K562 (cell line): ENCODE measurements around the gene TFF2. TPM values are rescaled to one million over a fixed set of nuclear protein-coding genes. Genes with fewer than 3 reads are reported as not detected.

Source experiments
- ATAC-seq: fragments of 200-7000 bp; cut with Tn5 transposase; 3 replicates; pipeline ENCODE4 v1.9.1; 2020; ENCODE audit warnings: moderate library complexity
- BruUV-seq: library from RNA; stranded (reverse); fragments of 400-500 nt; replicated peaks from 2 replicates; lab custom pipeline; 2021; lab: Mats Ljungman, UMichigan
- CTCF ChIA-PET: fragments of 300-600 bp; formaldehyde crosslinking; extraction: SDS; loops from one replicate; lab custom pipeline; 2021; ENCODE audit warnings: low intra/inter-chr PET ratio; lab: Yijun Ruan, JAX
- POLR2A ChIA-PET: fragments of 300-600, 350-650 bp; sonication (Branson Sonifier 250); formaldehyde crosslinking; extraction: SDS; loops from one replicate; lab custom pipeline; 2021; ENCODE audit warnings: antibody characterized with exemption, inconsistent platforms; lab: Yijun Ruan, JAX
- DNase-seq, 4 experiments: peaks; one replicate each; pipeline versions ENCODE4 v3.0.0 to v3.0.0-alpha.2; 2011 to 2018; ENCODE audit warnings: low spot score in 3 of 4, mixed read lengths in 3 of 4; ENCODE audit errors: extremely low read depth in 1 of 4
- FAIRE-seq: peaks from 2 replicates; lab custom pipeline; 2011; peaks lifted over from hg19 to GRCh38; lab: Jason Lieb, UNC
- H2AFZ ChIP-seq: 2 replicates; pipeline ENCODE4 v1.6.0; 2011; ENCODE audit warnings: low read depth, low read length, control low read depth, inconsistent platforms
- H3K27ac ChIP-seq: fragments of 200-600 bp; 3 replicates; pipeline ENCODE4 v1.8.0; 2011; ENCODE audit warnings: low read depth, mild to moderate bottlenecking, control low read depth, inconsistent platforms, low read length, moderate library complexity, mixed read lengths; ENCODE audit errors: extremely low read depth
- H3K27me3 ChIP-seq, 2 experiments: fragments of 300-600 bp in 1 of 2; 2 replicates in 1 of 2; 3 replicates in 1 of 2; pipeline versions ENCODE4 v1.6.0 to v1.8.0; 2011; ENCODE audit warnings: inconsistent platforms in 2 of 2, low read length in 2 of 2, mild to moderate bottlenecking in 1 of 2, mixed read lengths in 1 of 2, moderate library complexity in 1 of 2; ENCODE audit not compliant: control insufficient read depth in 2 of 2, insufficient read depth in 2 of 2
- H3K36me3 ChIP-seq: fragments of 300-600 bp; 3 replicates; pipeline ENCODE4 v1.8.0; 2011; ENCODE audit warnings: mild to moderate bottlenecking, low read length, inconsistent platforms; ENCODE audit not compliant: control insufficient read depth, insufficient read depth
- H3K4me1 ChIP-seq, 2 experiments: fragments of 200-600 bp in 1 of 2; replicated peaks in 1 of 2; 2 replicates in 1 of 2; 3 replicates in 1 of 2; pipeline versions ENCODE4 v1.5.1 to v1.8.0; 2011; ENCODE audit warnings: inconsistent platforms in 2 of 2, low read length in 2 of 2, mild to moderate bottlenecking in 1 of 2, mixed read lengths in 1 of 2, moderate library complexity in 1 of 2; ENCODE audit not compliant: control insufficient read depth in 2 of 2, insufficient read depth in 2 of 2
- H3K4me2 ChIP-seq: 2 replicates; pipeline ENCODE4 v1.6.1; 2011; ENCODE audit warnings: low read length, control low read depth, inconsistent platforms, mixed read lengths; ENCODE audit not compliant: insufficient read depth
- H3K4me3 ChIP-seq: fragments of 200-600 bp; sonication (generic), shearing (Covaris generic); 2 replicates; pipeline ENCODE4 v1.5.1; 2016; ENCODE audit warnings: control low read depth, inconsistent platforms
- H3K79me2 ChIP-seq: fragments of 200-600 bp; 3 replicates; pipeline ENCODE4 v1.8.0; 2011; ENCODE audit warnings: low read length, inconsistent platforms; ENCODE audit not compliant: control insufficient read depth, insufficient read depth
- H3K9ac ChIP-seq, 2 experiments: 2 replicates each; pipeline versions ENCODE4 v1.6.0 to v1.6.1; 2011; ENCODE audit warnings: low read depth in 2 of 2, low read length in 2 of 2, control low read depth in 1 of 2, inconsistent platforms in 1 of 2, mild to moderate bottlenecking in 1 of 2, mixed read lengths in 1 of 2; ENCODE audit not compliant: insufficient read depth in 1 of 2
- H3K9me1 ChIP-seq: one replicate; pipeline ENCODE4 v1.6.0; 2011; ENCODE audit warnings: inconsistent platforms, mild to moderate bottlenecking, low read length, moderate library complexity; ENCODE audit not compliant: control insufficient read depth, insufficient read depth
- H3K9me3 ChIP-seq: replicated peaks from 2 replicates; pipeline ENCODE4 v1.5.1; 2011; ENCODE audit warnings: low read depth, low read length, inconsistent platforms; ENCODE audit not compliant: control insufficient read depth, insufficient read depth
- H4K20me1 ChIP-seq: replicated peaks from 2 replicates; pipeline ENCODE4 v1.6.1; 2011; ENCODE audit warnings: low read length, inconsistent platforms, mixed read lengths; ENCODE audit not compliant: control insufficient read depth, insufficient read depth
- SAFB2 ChIP-seq: fragments of 200-400 bp; formaldehyde crosslinking; IDR thresholded peaks from 2 replicates; pipeline ENCODE4 v1.6.1; 2018; ENCODE audit warnings: borderline replicate concordance, low read length, low read depth, moderate library complexity; ENCODE audit not compliant: severe bottlenecking
- WGBS: fragments of 100-300 bp; shearing (Covaris generic); methylation state at CpG from one replicate; pipeline ENCODE4 v1.1.6; 2016; ENCODE audit warnings: low coverage, mixed read lengths; ENCODE audit not compliant: insufficient coverage; ENCODE audit errors: missing lambda C conversion rate; 5-methylcytosine and 5-hydroxymethylcytosine counted together
- in situ Hi-C: fragments of 300-500 bp; cut with MboI; formaldehyde crosslinking; loops from 4 replicates; pipeline ENCODE4 v1.15.0; 2018; ENCODE audit warnings: inconsistent platforms, mixed read lengths
- intact Hi-C: fragments of 100-400 bp; cut with micrococcal nuclease; formaldehyde crosslinking; loops from 2 replicates; pipeline ENCODE4 v1.14.2; 2022
- polyA plus RNA-seq, 8 experiments: library from polyadenylated mRNA; depleted of rRNA in 4 of 8; stranded (reverse) in 5 of 8; unstranded in 3 of 8; fragments of >200 nt; fragmentation: Nextera tagmentation in 2 of 8; fragmentation: Illumina TruSeq in 1 of 8; extraction: Ambion mirVana in 2 of 8; extraction: Trizol in 1 of 8; gene quantifications; 2 replicates each; pipeline versions ENCODE4 v1.2.1 to v1.2.3, GENCODE V29; 2011 to 2014; ENCODE audit warnings: inconsistent platforms in 1 of 8, missing spikeins in 1 of 8
- total RNA-seq, 7 experiments: library from RNA; depleted of rRNA in 6 of 7; stranded (reverse); fragments of >200 nt in 6 of 7; fragmentation: Illumina TruSeq in 2 of 7; extraction: Trizol in 2 of 7; gene quantifications; 2 replicates each; pipeline versions ENCODE4 v1.2.1 to v1.2.3, GENCODE V29; 2011 to 2021; ENCODE audit warnings: low replicate concordance in 1 of 7
- TF ChIP-seq, protein P1 (sequence below): fragments of 450-650 bp; IDR thresholded peaks from 2 replicates; pipeline ENCODE4 v1.6.1; 2018; ENCODE audit not compliant: partially characterized antibody

Gene TFF2
- total and polyA plus RNA-seq, 9 of the 15 experiments (the other 6 are each of a cell fraction or from before 2014, with no cell fraction given): not detected

DNA sequence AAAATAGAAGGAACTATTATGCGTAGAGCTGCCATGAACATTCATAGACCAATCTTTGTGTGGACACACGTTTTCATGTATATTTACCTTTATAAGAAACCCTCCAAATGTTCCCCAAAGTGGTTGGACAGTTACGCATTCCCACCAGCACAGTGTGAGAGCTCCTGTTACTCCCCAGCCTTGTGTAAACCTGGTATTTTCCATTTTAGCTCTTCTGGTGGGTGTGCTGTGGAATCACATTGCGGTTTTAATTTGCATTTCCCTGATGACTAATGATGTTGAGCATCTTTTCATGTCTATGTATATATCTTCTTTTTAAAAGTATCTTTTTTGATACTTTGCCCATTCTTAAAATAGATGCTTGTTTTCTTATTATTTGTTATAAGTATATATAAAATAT lies 49.7 kb upstream of the TFF2 start:
- Histone ChIP-seq H2AFZ (no peak overlapping the region), H3K4me1 (peaks cover 34 to 48% of the 10 kb centered on the region in 2 experiments), H3K4me3 (no peak overlapping the region), H4K20me1 (no peaks in the 10 kb centered on the region), H3K4me2 (no peak overlapping the region), H3K9ac (no peak overlapping the region), H3K9me1 (no peaks in the 10 kb centered on the region), H3K27ac (no peak overlapping the region), H3K9me3 (no peaks in the 10 kb centered on the region), H3K27me3 (no peaks in the 10 kb centered on the region), H3K79me2 (no peaks in the 10 kb centered on the region), H3K36me3 (no peaks in the 10 kb centered on the region)
- intact Hi-C loops: no loop called here
- in situ Hi-C loops: no loop called here
- FAIRE-seq (peak; percentile 46), ATAC-seq (no peak), DNase-seq (no peak)
- WGBS: 68% methylated on average over 4 of the region's 4 CpGs
- POLR2A ChIA-PET: no interaction called here
- TF ChIP-seq, protein P1, sequence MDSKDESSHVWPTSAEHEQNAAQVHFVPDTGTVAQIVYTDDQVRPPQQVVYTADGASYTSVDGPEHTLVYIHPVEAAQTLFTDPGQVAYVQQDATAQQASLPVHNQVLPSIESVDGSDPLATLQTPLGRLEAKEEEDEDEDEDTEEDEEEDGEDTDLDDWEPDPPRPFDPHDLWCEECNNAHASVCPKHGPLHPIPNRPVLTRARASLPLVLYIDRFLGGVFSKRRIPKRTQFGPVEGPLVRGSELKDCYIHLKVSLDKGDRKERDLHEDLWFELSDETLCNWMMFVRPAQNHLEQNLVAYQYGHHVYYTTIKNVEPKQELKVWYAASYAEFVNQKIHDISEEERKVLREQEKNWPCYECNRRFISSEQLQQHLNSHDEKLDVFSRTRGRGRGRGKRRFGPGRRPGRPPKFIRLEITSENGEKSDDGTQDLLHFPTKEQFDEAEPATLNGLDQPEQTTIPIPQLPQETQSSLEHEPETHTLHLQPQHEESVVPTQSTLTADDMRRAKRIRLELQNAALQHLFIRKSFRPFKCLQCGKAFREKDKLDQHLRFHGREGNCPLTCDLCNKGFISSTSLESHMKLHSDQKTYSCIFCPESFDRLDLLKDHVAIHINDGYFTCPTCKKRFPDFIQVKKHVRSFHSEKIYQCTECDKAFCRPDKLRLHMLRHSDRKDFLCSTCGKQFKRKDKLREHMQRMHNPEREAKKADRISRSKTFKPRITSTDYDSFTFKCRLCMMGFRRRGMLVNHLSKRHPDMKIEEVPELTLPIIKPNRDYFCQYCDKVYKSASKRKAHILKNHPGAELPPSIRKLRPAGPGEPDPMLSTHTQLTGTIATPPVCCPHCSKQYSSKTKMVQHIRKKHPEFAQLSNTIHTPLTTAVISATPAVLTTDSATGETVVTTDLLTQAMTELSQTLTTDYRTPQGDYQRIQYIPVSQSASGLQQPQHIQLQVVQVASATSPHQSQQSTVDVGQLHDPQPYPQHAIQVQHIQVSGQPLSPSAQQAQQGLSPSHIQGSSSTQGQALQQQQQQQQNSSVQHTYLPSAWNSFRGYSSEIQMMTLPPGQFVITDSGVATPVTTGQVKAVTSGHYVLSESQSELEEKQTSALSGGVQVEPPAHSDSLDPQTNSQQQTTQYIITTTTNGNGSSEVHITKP: peak; percentile 35
- TF ChIP-seq SAFB2: no peak
- BruUV-seq: no TSS peak
- CTCF ChIA-PET: no interaction called here
